HT1080 (cell line): ENCODE measurements around the gene LRRC8A. TPM values are rescaled to one million over a fixed set of nuclear protein-coding genes. Genes with fewer than 3 reads are reported as not detected.
"Not testable (repeated sequence)": the region's sequence is repeated elsewhere in the genome, so short reads cannot be mapped to it uniquely, and the experiment has no call there.

Experiments
- DNase-seq: peaks from one replicate; pipeline ENCODE4 v3.0.0-alpha.2; 2015; ENCODE audit warnings: low read depth
- polyA plus RNA-seq, 2 experiments: library from polyadenylated mRNA; depleted of rRNA; stranded (reverse); fragments of >200 nt; gene quantifications; 2 replicates each; pipeline ENCODE4 v1.2.3, GENCODE V29; 2015
- total RNA-seq: library from RNA; depleted of rRNA; stranded (reverse); fragments of >200 nt; shearing (Covaris generic); gene quantifications from 2 replicates; pipeline ENCODE4 v1.2.3, GENCODE V29; 2014; rRNA removed

Gene LRRC8A
- 65.0 and 71.5 TPM in 2 replicates for total RNA-seq
- 63.5 and 65.8 TPM in 2 replicates for polyA plus RNA-seq (2015; cell fraction: cytosol; rRNA removed)
- 51.5 and 54.0 TPM in 2 replicates for polyA plus RNA-seq (2015; cell fraction: nucleus; rRNA removed)

GRCh38 chr9:128881884-128882676 is at the start of gene LRRC8A, which contains the start of gene KYAT1:
Gene LRRC8A (plus strand): TSS chr9:128882133. CDS start chr9:128907165, 25,032 bp downstream.
Gene KYAT1 (minus strand): TSS chr9:128881950. CDS start chr9:128845405, 36,545 bp downstream.
- DNase-seq = peak; percentile 96

- no peak for DNase-seq
Measured at GRCh38 chr9:128833696-128834095, 48.2 kb upstream of the LRRC8A start.

GRCh38 chr9:128835246-128836210 is 46.4 kb upstream of the LRRC8A start:
- DNase-seq = no peak

GRCh38 chr9:128836509-128837145 is 45.3 kb upstream of the LRRC8A start:
- no peak for DNase-seq

GRCh38 chr9:128838338-128838737 is 43.6 kb upstream of the LRRC8A start:
- no peak for DNase-seq

GRCh38 chr9:128840524-128840923 is 41.4 kb upstream of the LRRC8A start:
- DNase-seq = no peak

- no peak for DNase-seq
Measured at GRCh38 chr9:128841694-128842492, 40.0 kb upstream of the LRRC8A start.

- DNase-seq = not testable (repeated sequence)
Measured at GRCh38 chr9:128843171-128843570, 38.8 kb upstream of the LRRC8A start.

- DNase-seq = no peak
Measured at GRCh38 chr9:128845186-128845931, 36.6 kb upstream of the LRRC8A start.

- no peak for DNase-seq
Measured at GRCh38 chr9:128846680-128847030, 35.3 kb upstream of the LRRC8A start.

- no peak for DNase-seq
Measured at GRCh38 chr9:128847803-128848202, 34.1 kb upstream of the LRRC8A start.

- DNase-seq = not testable (repeated sequence)
Measured at GRCh38 chr9:128851024-128851423, 30.9 kb upstream of the LRRC8A start.

- DNase-seq = peak; percentile 56
Measured at GRCh38 chr9:128851779-128852600, 29.9 kb upstream of the LRRC8A start.

GRCh38 chr9:128852646-128853045 is 29.3 kb upstream of the LRRC8A start:
- DNase-seq = not testable (repeated sequence)

GRCh38 chr9:128854454-128854853 is 27.5 kb upstream of the LRRC8A start:
- not testable (repeated sequence) for DNase-seq

- DNase-seq = not testable (repeated sequence)
Measured at GRCh38 chr9:128858476-128858875, 23.5 kb upstream of the LRRC8A start.

GRCh38 chr9:128860937-128861336 is 21.0 kb upstream of the LRRC8A start:
- no peak for DNase-seq

- no peak for DNase-seq
Measured at GRCh38 chr9:128861501-128861900, 20.4 kb upstream of the LRRC8A start.

- no peak for DNase-seq
Measured at GRCh38 chr9:128862401-128862851, 19.5 kb upstream of the LRRC8A start.
